ENCODE measurements around the gene PSMD6.

- no peak for TF ChIP-seq CTCF (IDR thresholded peaks at IDR 0.05)
- no peak for TF ChIP-seq POLR2AphosphoS5 (IDR thresholded peaks at IDR 0.05)
- TF ChIP-seq POLR2A (IDR thresholded peaks at IDR 0.05), result no peak
- no peak for TF ChIP-seq EP300 (IDR thresholded peaks at IDR 0.05)
Observed at GRCh38 chr3:64046996-64047594, 23.8 kb upstream of the PSMD6 start.
